ENCODE measurements around the gene MGRN1. TPM values are rescaled to one million over a fixed set of nuclear protein-coding genes. Genes with fewer than 3 reads are reported as not detected.

Gene MGRN1
- total and polyA plus RNA-seq, 2 donors (not counting 3 experiments of a cell fraction or from before 2014, with no cell fraction given), result 15.6 to 73.0 TPM

GRCh38 chr16:4639899-4640509, 15.4 kb downstream of the MGRN1 start:
- Histone ChIP-seq H3K4me2 (ENCODE audit: insufficient read depth, low read length) (no peak overlapping the region), H3K9me3 (replicated peaks; ENCODE audit: control insufficient read depth, insufficient read depth, low read length) (no peaks in the 10 kb centered on the region), H3K79me2 (ENCODE audit: control insufficient read depth, insufficient read depth, low read length) (peaks cover 47% of the 10 kb centered on the region), H3K36me3 (ENCODE audit: control insufficient read depth in 2 of 2, extremely low read depth in 1 of 2, insufficient read depth in 2 of 2, low read length in 2 of 2) (peaks cover 0 to 4% of the 10 kb centered on the region in 2 experiments), H3K9me1 (replicated peaks; ENCODE audit: control insufficient read depth, extremely low read depth, insufficient read depth, low read length) (no peaks in the 10 kb centered on the region), H4K20me1 (replicated peaks; ENCODE audit: control insufficient read depth, extremely low read depth, insufficient read depth, low read length) (no peaks in the 10 kb centered on the region), H3K4me1 (ENCODE audit: control insufficient read depth, extremely low read depth, insufficient read depth, low read length) (no peaks in the 10 kb centered on the region), H3K27ac (ENCODE audit: insufficient read depth, low read depth, low read length) (no peak overlapping the region), H3K4me3 (replicated peaks in 1 of 3; ENCODE audit: insufficient read depth in 1 of 3, low read depth in 1 of 3, low read length in 3 of 3) (no peak overlapping the region), H3K27me3 (ENCODE audit: control insufficient read depth in 2 of 2, insufficient read depth in 2 of 2, low read length in 2 of 2) (no peaks in the 10 kb centered on the region), H2AFZ (ENCODE audit: low read depth, low read length) (no peak overlapping the region), H3K9ac (replicated peaks; ENCODE audit: extremely low read depth, insufficient read depth, low read length) (no peak overlapping the region)
- FAIRE-seq (no peak), DNase-seq (ENCODE audit: low read depth, low spot score) (no peak)
- TF ChIP-seq, protein P1, sequence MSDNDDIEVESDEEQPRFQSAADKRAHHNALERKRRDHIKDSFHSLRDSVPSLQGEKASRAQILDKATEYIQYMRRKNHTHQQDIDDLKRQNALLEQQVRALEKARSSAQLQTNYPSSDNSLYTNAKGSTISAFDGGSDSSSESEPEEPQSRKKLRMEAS (IDR thresholded peaks at IDR 0.05; ENCODE audit: insufficient read depth, insufficient read length), result no peak
- TF ChIP-seq POLR2AphosphoS5 (IDR thresholded peaks at IDR 0.05; ENCODE audit: insufficient read depth, low read depth, low read length) (no peak), EZH2 (IDR thresholded peaks at IDR 0.05; ENCODE audit: borderline replicate concordance, low read depth, low read length, severe bottlenecking) (no peak), JUN (IDR thresholded peaks at IDR 0.05; ENCODE audit: borderline replicate concordance, insufficient read depth, insufficient read length, low read depth) (no peak), MYC (IDR thresholded peaks at IDR 0.05; ENCODE audit: low read depth, low read length) (no peak), FOS (IDR thresholded peaks at IDR 0.05; ENCODE audit: borderline replicate concordance, insufficient read depth, low read length) (no peak), GATA2 (IDR thresholded peaks at IDR 0.05; ENCODE audit: insufficient read depth, insufficient read length, low read depth, low read length) (no peak), POLR2A (IDR thresholded peaks at IDR 0.05; ENCODE audit: low read depth, low read length) (no peak)
- TF ChIP-seq, protein P2, sequence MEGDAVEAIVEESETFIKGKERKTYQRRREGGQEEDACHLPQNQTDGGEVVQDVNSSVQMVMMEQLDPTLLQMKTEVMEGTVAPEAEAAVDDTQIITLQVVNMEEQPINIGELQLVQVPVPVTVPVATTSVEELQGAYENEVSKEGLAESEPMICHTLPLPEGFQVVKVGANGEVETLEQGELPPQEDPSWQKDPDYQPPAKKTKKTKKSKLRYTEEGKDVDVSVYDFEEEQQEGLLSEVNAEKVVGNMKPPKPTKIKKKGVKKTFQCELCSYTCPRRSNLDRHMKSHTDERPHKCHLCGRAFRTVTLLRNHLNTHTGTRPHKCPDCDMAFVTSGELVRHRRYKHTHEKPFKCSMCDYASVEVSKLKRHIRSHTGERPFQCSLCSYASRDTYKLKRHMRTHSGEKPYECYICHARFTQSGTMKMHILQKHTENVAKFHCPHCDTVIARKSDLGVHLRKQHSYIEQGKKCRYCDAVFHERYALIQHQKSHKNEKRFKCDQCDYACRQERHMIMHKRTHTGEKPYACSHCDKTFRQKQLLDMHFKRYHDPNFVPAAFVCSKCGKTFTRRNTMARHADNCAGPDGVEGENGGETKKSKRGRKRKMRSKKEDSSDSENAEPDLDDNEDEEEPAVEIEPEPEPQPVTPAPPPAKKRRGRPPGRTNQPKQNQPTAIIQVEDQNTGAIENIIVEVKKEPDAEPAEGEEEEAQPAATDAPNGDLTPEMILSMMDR (IDR thresholded peaks at IDR 0.05; ENCODE audit: extremely low read depth in 1 of 2, insufficient read depth in 1 of 2, low read depth in 1 of 2, low read length in 2 of 2), result no peak
- POLR2A ChIA-PET, result no interaction called here
- dilution Hi-C loops (cut with MboI; ENCODE audit: extremely low pct_ligation_motif_present, low sequenced_read_pairs), result no loop called here
- BruUV-seq (replicated peaks), result no TSS peak
- CTCF ChIA-PET, result no interaction called here
- intact Hi-C loops (cut with micrococcal nuclease), result no loop called here

All from endothelial cell of umbilical vein (primary cell).